GM23338 (cell line): Measurements from ENCODE around the gene ACTG2.

ENCODE experiments used
- CREB1 ChIP-seq: fragments of 250-450 bp; sonication (Bioruptor Pico); IDR thresholded peaks from 2 replicates; pipeline ENCODE4 v1.5.0; 2020; ENCODE audit warnings: low read depth, mild to moderate bottlenecking, moderate library complexity
- ETS1 ChIP-seq: IDR thresholded peaks from 2 replicates; pipeline ENCODE4 v1.6.1; 2016; ENCODE audit warnings: antibody characterized with exemption
- EZH2 ChIP-seq: fragments of 200-600 bp; sonication (generic); IDR thresholded peaks from one replicate; pipeline ENCODE4 v1.8.0; 2017; ENCODE audit warnings: antibody characterized with exemption, mild to moderate bottlenecking, low read depth; ENCODE audit not compliant: unreplicated experiment
- EZH2phosphoT487 ChIP-seq: fragments of 200-600 bp; sonication (generic); IDR thresholded peaks from one replicate; pipeline ENCODE4 v1.8.1; 2018; ENCODE audit warnings: antibody characterized with exemption; ENCODE audit not compliant: unreplicated experiment
- JUNB ChIP-seq: IDR thresholded peaks from one replicate; pipeline ENCODE4 v1.6.1; 2016; ENCODE audit warnings: antibody characterized with exemption; ENCODE audit not compliant: unreplicated experiment
- POLR2AphosphoS5 ChIP-seq: IDR thresholded peaks from 2 replicates; pipeline ENCODE4 v1.6.1; 2016; ENCODE audit warnings: antibody characterized with exemption, low read depth
- STAT1 ChIP-seq: IDR thresholded peaks from one replicate; pipeline ENCODE4 v1.6.1; 2016; ENCODE audit warnings: antibody characterized with exemption; ENCODE audit not compliant: unreplicated experiment
- ZNF114 ChIP-seq: fragments of 250-450 bp; sonication (Bioruptor Pico); IDR thresholded peaks from 2 replicates; pipeline ENCODE4 v1.5.0; 2020; ENCODE audit warnings: mild to moderate bottlenecking, moderate library complexity
- TF ChIP-seq, protein P1 (sequence below), 2 experiments: fragments of 200-600 bp in 1 of 2; sonication (generic) in 1 of 2; conservative IDR thresholded peaks; 2 replicates each; pipeline versions ENCODE4 v1.5.1 to v1.6.1; 2016 to 2017; ENCODE audit warnings: antibody characterized with exemption in 2 of 2, low read depth in 2 of 2, mild to moderate bottlenecking in 2 of 2, moderate library complexity in 1 of 2
- TF ChIP-seq, protein P2 (sequence below): IDR thresholded peaks from one replicate; pipeline ENCODE4 v1.6.1; 2018; ENCODE audit warnings: antibody characterized with exemption; ENCODE audit not compliant: unreplicated experiment

GRCh38 chr2:73917696-73918207, 24.9 kb downstream of the ACTG2 start:
- no peak for TF ChIP-seq EZH2phosphoT487
- TF ChIP-seq EZH2: no peak
- TF ChIP-seq JUNB: no peak
- TF ChIP-seq, protein P1, sequence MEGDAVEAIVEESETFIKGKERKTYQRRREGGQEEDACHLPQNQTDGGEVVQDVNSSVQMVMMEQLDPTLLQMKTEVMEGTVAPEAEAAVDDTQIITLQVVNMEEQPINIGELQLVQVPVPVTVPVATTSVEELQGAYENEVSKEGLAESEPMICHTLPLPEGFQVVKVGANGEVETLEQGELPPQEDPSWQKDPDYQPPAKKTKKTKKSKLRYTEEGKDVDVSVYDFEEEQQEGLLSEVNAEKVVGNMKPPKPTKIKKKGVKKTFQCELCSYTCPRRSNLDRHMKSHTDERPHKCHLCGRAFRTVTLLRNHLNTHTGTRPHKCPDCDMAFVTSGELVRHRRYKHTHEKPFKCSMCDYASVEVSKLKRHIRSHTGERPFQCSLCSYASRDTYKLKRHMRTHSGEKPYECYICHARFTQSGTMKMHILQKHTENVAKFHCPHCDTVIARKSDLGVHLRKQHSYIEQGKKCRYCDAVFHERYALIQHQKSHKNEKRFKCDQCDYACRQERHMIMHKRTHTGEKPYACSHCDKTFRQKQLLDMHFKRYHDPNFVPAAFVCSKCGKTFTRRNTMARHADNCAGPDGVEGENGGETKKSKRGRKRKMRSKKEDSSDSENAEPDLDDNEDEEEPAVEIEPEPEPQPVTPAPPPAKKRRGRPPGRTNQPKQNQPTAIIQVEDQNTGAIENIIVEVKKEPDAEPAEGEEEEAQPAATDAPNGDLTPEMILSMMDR (conservative IDR thresholded peaks at IDR 0.05; ENCODE audit: low read depth in 2 of 2): no peak
- TF ChIP-seq, protein P2, sequence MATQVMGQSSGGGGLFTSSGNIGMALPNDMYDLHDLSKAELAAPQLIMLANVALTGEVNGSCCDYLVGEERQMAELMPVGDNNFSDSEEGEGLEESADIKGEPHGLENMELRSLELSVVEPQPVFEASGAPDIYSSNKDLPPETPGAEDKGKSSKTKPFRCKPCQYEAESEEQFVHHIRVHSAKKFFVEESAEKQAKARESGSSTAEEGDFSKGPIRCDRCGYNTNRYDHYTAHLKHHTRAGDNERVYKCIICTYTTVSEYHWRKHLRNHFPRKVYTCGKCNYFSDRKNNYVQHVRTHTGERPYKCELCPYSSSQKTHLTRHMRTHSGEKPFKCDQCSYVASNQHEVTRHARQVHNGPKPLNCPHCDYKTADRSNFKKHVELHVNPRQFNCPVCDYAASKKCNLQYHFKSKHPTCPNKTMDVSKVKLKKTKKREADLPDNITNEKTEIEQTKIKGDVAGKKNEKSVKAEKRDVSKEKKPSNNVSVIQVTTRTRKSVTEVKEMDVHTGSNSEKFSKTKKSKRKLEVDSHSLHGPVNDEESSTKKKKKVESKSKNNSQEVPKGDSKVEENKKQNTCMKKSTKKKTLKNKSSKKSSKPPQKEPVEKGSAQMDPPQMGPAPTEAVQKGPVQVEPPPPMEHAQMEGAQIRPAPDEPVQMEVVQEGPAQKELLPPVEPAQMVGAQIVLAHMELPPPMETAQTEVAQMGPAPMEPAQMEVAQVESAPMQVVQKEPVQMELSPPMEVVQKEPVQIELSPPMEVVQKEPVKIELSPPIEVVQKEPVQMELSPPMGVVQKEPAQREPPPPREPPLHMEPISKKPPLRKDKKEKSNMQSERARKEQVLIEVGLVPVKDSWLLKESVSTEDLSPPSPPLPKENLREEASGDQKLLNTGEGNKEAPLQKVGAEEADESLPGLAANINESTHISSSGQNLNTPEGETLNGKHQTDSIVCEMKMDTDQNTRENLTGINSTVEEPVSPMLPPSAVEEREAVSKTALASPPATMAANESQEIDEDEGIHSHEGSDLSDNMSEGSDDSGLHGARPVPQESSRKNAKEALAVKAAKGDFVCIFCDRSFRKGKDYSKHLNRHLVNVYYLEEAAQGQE: no peak
- no peak for TF ChIP-seq POLR2AphosphoS5
- TF ChIP-seq CREB1 (CRISPR knock-in tag): no peak
- TF ChIP-seq STAT1: no peak
- no peak for TF ChIP-seq ZNF114
- no peak for TF ChIP-seq ETS1
